Renal cortex interstitium (tissue), 11 donors: ENCODE results near the gene SPTBN4. TPM values are rescaled to one million over a fixed set of nuclear protein-coding genes. Genes with fewer than 3 reads are reported as not detected.
"Not testable (repeated sequence)": the region's sequence is repeated elsewhere in the genome, so short reads cannot be mapped to it uniquely, and the experiment has no call there.

Experiments used
- DNase-seq, 11 donors: peaks; one replicate each; pipeline ENCODE4 v3.0.0-alpha.2; 2013; ENCODE audit warnings: low read depth in 9 of 11, low spot score in 4 of 11; ENCODE audit errors: extremely low read depth in 1 of 11
- polyA plus RNA-seq, 3 donors: library from polyadenylated mRNA; unstranded; fragments of 120-200 nt; gene quantifications; one replicate each; pipeline ENCODE4 v1.2.1, GENCODE V29; 2013; ENCODE audit not compliant: insufficient read length in 3 of 3

The SPTBN4 gene
- polyA plus RNA-seq, 3 donors, result 1.5 to 2.2 (median 1.6) TPM

DNA sequence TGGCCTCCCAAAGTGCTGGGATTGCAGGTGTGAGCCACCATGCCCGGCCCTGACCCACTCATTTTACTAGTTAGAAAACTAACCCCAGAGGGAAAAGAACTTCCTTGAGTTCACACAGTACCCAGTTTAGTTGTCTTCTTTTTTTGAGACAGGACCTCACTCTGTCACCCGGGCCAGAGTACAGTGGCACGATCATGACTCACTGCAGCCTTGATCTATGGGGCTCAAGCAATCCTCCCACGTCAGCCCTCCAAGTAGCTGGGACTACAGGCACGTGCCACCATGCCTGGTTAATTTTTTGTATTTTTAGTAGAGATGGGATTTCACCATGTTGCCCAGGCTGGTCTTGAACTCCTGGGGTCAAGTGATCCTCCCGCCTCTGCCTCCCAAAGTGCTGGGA lies 55.1 kb downstream of the SPTBN4 start:
- DNase-seq, result not testable (repeated sequence)

GRCh38 chr19:40523322-40524047 lies 56.7 kb downstream of the SPTBN4 start:
- DNase-seq, result peak in 4 of 11 donors; percentile 43 to 56 (median 54)

DNA sequence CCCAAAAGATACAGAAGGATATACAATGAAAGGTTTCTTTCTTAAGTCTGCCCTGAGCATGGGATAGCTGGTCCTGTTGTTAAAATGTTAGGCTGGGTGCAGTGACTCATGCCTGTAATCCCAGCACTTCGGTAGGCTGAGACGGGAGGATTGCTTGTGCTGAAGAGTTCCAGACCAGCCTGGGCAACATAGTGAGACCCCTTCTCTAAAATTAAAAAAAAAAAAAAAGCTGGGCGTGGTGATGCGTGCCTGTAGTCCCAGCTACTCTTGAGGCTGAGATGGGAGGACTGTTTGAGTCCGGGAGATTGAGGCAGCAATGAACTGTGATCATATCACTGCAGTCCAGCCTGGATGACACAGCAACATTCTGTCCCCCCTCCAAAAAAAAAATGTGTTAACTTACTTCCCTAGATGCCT lies 57.3 kb downstream of the SPTBN4 start:
- no peak for DNase-seq

- DNase-seq, result no peak
Observed at GRCh38 chr19:40524655-40525054, 57.9 kb downstream of the SPTBN4 start.

- DNase-seq, result no peak
Observed at GRCh38 chr19:40525234-40526051, 58.6 kb downstream of the SPTBN4 start.

DNA sequence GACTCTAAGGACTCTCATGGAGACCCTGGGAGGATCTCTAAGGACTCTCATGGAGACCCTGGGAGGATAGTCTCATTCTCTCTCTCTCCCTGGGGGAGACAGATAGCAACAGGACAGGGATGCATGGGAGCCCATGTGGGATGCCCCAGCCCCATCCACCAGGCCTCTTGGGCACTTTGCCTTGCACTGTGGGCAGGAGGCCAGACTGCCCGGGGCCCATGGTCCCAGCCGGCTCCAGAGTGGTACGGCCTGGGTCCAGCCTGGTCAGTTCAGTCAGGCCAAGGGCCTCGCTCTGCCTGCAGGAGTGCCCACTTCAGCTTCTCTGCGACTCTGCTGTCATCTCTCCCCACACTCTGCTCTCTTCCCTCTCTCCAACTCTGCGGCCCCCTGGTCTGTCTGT lies 61.3 kb downstream of the SPTBN4 start:
- DNase-seq, result no peak

GRCh38 chr19:40528533-40529092 lies 61.8 kb downstream of the SPTBN4 start:
- no peak for DNase-seq

GRCh38 chr19:40529093-40529954 lies 62.5 kb downstream of the SPTBN4 start:
- DNase-seq, result peak; percentile 54 to 81 (median 73)

DNA sequence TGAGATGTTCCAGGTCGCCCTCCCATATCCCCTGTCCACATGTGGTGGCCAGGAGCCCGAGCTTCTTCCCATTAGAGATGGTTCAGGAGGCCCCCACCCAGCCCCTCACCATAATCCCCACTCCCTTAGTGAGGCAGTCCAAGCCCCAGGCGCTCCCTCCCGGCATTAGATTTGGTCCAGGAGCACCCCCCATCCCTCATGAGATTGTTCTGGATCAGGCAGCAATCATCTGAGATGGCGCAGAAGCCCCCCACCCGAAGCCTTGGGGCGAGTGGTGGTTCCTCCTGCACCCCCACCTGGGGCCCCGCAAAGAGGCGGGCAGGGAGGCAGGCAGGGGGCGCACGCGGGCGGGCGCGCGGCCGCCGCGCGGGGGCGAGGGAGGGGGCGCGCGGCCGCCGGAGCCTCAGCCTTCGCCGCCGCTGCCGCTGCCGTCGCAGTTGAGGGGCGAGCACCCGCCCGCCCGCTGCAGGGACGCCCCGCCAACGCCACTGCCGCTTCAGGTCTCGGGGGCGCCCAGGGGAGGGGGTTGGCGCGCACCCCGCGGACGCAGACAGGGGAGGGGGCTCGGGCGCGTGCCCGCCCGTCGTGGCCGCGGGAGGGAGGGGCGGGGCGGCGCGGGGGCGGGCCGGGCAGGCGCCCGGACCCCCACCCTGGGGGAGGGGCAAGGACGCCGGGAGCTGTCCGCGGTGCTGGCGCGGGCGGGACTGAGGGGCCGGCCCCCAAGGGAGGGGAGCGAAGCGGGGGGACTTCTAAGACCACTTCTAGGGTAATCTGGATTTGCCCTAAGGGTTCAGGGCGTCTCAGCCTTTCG lies 63.5 kb downstream of the SPTBN4 start:
- peak in 2 of 11 donors; percentile 34 to 49 for DNase-seq

DNA sequence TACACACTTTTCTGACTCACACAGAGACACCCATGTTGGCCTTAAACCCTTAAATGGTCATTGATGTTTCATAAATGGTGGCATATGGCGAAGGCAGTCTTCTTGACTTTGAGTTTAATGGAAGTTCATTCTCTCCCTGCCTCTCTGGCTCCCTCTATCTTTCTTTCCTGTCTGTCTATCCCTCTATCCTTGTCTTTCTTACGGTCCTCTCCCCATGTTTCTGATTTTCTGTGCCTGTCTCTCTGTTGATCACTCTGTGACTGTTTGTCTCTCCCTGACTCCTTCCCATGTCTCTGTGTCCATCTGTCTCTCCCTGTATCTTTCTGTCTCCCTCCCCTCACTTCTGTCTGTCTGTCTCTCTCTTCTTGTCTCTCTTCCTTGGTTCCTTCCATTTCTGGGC lies 66.7 kb downstream of the SPTBN4 start:
- DNase-seq, result no peak

GRCh38 chr19:40534148-40534547 lies 67.3 kb downstream of the SPTBN4 start:
- no peak for DNase-seq

- no peak for DNase-seq
Observed at GRCh38 chr19:40539070-40539469, 72.3 kb downstream of the SPTBN4 start.

- peak in 8 of 11 donors; percentile 53 to 70 (median 65) for DNase-seq
Observed at GRCh38 chr19:40542202-40542859, 75.5 kb downstream of the SPTBN4 start.

- no peak for DNase-seq
Observed at GRCh38 chr19:40543029-40543597, 76.3 kb downstream of the SPTBN4 start.

DNA sequence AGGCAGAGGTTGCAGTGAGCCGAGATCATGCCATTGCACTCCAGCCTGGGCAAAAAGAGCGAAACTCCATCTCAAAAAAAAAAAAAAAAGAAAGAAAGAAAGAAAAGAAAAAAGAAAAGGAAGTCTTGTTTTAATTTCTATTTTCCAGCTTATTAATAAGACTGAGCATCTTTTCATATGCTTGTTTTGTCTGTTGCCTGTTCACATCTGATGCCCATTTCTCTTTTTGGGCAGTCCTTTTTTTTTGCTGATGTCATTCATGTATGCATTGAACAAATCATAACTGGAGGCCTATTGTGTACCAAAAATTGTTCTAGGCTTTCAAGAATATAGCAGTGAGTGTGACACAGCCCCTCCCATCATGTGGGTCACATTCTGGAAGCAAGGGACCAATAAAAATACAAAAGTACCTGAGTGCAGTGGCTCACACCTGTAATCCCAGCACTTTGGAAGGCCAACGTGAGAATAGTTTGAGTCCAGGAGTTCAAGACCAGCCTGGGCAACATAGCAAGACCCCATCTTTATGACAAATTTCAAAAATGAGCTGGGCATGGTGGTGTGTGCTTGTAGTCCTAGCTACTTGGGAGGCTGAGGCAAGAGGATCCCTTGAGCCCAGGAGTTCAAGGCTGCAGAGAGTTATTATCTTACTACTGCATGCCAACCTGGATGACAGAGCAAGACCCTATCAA lies 79.5 kb downstream of the SPTBN4 start:
- DNase-seq, result not testable (repeated sequence)

GRCh38 chr19:40547190-40547589 lies 80.4 kb downstream of the SPTBN4 start:
- not testable (repeated sequence) for DNase-seq

DNA sequence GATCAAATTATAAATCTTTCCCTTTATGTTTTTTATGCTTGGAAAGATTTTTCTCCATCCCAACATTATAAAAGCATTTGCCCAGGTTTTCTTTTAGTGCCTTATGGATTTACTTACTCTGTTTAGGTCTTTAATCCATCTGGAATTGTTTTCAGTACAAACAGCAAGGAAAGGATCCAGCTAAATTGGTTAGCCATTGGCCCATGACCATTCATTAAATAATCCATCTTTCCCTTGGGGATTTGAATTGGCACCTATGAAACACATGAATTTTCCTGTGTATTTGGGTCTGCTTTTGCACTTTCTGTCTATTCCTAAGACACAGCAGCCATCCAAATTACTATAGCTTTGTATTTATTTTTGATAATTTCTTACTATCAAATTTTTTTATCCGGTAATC lies 81.0 kb downstream of the SPTBN4 start:
- no peak for DNase-seq
